B cell (primary cell): ENCODE data around the gene PARD3B.

Experiments
- EZH2 ChIP-seq: IDR thresholded peaks from 2 replicates; pipeline ENCODE4 v1.6.1; 2012; ENCODE audit warnings: borderline replicate concordance, low read depth, mild to moderate bottlenecking, moderate library complexity, low read length; ENCODE audit not compliant: insufficient read depth, poor library complexity, severe bottlenecking
- TF ChIP-seq, protein P1 (sequence below): fragments of 200-600 bp; IDR thresholded peaks from one replicate; pipeline ENCODE4 v1.8.0; 2022; ENCODE audit warnings: antibody characterized with exemption, mild to moderate bottlenecking

DNA sequence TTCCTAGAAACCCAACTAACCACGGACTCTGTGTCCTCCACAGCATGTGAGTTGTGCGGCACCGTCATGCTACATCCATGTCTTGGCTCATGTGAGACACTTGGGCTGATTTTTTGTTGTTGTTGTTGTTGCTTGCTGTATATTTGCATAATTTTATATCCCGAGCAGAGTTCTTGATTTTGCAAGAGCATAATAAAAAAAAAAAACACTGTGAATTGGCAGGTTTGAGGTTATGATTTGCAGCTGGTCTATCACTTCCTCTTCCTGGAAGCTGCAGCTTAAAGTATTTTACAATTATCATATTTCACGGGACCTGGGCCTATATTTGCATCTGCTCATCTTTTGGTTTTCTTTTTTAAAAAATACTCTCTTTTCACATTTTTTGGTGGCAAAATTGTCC lies 994.8 kb downstream of the PARD3B start:
- TF ChIP-seq, protein P1, sequence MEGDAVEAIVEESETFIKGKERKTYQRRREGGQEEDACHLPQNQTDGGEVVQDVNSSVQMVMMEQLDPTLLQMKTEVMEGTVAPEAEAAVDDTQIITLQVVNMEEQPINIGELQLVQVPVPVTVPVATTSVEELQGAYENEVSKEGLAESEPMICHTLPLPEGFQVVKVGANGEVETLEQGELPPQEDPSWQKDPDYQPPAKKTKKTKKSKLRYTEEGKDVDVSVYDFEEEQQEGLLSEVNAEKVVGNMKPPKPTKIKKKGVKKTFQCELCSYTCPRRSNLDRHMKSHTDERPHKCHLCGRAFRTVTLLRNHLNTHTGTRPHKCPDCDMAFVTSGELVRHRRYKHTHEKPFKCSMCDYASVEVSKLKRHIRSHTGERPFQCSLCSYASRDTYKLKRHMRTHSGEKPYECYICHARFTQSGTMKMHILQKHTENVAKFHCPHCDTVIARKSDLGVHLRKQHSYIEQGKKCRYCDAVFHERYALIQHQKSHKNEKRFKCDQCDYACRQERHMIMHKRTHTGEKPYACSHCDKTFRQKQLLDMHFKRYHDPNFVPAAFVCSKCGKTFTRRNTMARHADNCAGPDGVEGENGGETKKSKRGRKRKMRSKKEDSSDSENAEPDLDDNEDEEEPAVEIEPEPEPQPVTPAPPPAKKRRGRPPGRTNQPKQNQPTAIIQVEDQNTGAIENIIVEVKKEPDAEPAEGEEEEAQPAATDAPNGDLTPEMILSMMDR, result no peak
- no peak for TF ChIP-seq EZH2
